ENCODE measurements around the gene PTP4A1.

GRCh38 chr6:63572044-63572746, at the start of gene PTP4A1, which contains the start of gene LOC128125822:
- TF ChIP-seq GATA2 (IDR thresholded peaks at IDR 0.05; ENCODE audit: low read depth, low read length) (no peak), GATA3 (IDR thresholded peaks at IDR 0.05; ENCODE audit: low read depth, low read length) (no peak)

Measured in SH-SY5Y (cell line).